A673 (cell line): Measurements from ENCODE around the gene CACNG5. TPM values are rescaled to one million over a fixed set of nuclear protein-coding genes. Genes with fewer than 3 reads are reported as not detected.

ENCODE experiments used
- BruUV-seq: library from RNA; stranded (reverse); fragments of 400-500 nt; replicated peaks from 2 replicates; lab custom pipeline; 2021; lab: Mats Ljungman, UMichigan
- CTCF ChIA-PET: fragments of 300-600 bp; sonication (Branson Sonifier 250); formaldehyde crosslinking; loops from one replicate; lab custom pipeline; 2022; ENCODE audit warnings: antibody characterized with exemption; lab: Charles Lee
- POLR2A ChIA-PET: fragments of 300-600 bp; sonication (Branson Sonifier 250); formaldehyde crosslinking; loops from one replicate; lab custom pipeline; 2022; ENCODE audit warnings: antibody characterized with exemption; ENCODE audit not compliant: low non-redundant PET; lab: Charles Lee
- DNase-seq: peaks from one replicate; pipeline ENCODE4 v3.0.0-alpha.2; 2015; ENCODE audit warnings: low spot score
- H3K27ac ChIP-seq: fragments of 200-600 bp; sonication (generic); 2 replicates; pipeline ENCODE4 v1.5.1; 2016; ENCODE audit warnings: mixed run types, low read depth, mild to moderate bottlenecking, mixed read lengths, antibody characterized with exemption, low read length; ENCODE audit not compliant: poor library complexity, severe bottlenecking
- H3K27me3 ChIP-seq: fragments of 200-600 bp; sonication (generic); replicated peaks from 2 replicates; pipeline ENCODE4 v1.6.1; 2017; ENCODE audit warnings: mixed run types, low read depth, mild to moderate bottlenecking, mixed read lengths, antibody characterized with exemption, low read length; ENCODE audit not compliant: insufficient read depth, poor library complexity
- H3K36me3 ChIP-seq: fragments of 200-600 bp; sonication (generic); 2 replicates; pipeline ENCODE4 v1.6.1; 2016; ENCODE audit warnings: mixed run types, mild to moderate bottlenecking, mixed read lengths, antibody characterized with exemption, low read length; ENCODE audit not compliant: insufficient read depth, poor library complexity, severe bottlenecking
- H3K4me1 ChIP-seq: fragments of 200-600 bp; sonication (generic); 2 replicates; pipeline ENCODE4 v1.6.1; 2017; ENCODE audit warnings: mixed run types, mild to moderate bottlenecking, mixed read lengths, antibody characterized with exemption, low read length; ENCODE audit not compliant: insufficient read depth, poor library complexity, severe bottlenecking
- H3K4me3 ChIP-seq: fragments of 200-600 bp; sonication (generic); 2 replicates; pipeline ENCODE4 v1.5.1; 2016; ENCODE audit warnings: low read depth, mixed run types, mild to moderate bottlenecking, mixed read lengths, low read length; ENCODE audit not compliant: poor library complexity, severe bottlenecking
- H3K9me3 ChIP-seq: fragments of 200-600 bp; sonication (generic); 2 replicates; pipeline ENCODE4 v1.6.1; 2016; ENCODE audit warnings: mixed run types, low read depth, mild to moderate bottlenecking, mixed read lengths, antibody characterized with exemption, low read length; ENCODE audit not compliant: poor library complexity, severe bottlenecking
- CTCF ChIP-seq: fragments of 300-800, 200-600 bp; sonication (generic); conservative IDR thresholded peaks from 2 replicates; pipeline ENCODE4 v1.5.1; 2017; ENCODE audit warnings: low read depth, mild to moderate bottlenecking, antibody characterized with exemption, low read length, moderate library complexity, mixed read lengths
- EZH2 ChIP-seq: fragments of 200-600 bp; sonication (generic); IDR thresholded peaks from 2 replicates; pipeline ENCODE4 v1.6.1; 2017; ENCODE audit warnings: borderline replicate concordance, low read depth, mild to moderate bottlenecking, mixed read lengths, antibody characterized with exemption, low read length; ENCODE audit not compliant: poor library complexity, severe bottlenecking
- intact Hi-C: fragments of 100-400 bp; cut with micrococcal nuclease; formaldehyde crosslinking; loops from one replicate; pipeline ENCODE4 v1.10.0; 2022; ENCODE audit not compliant: unreplicated experiment
- total RNA-seq: library from RNA; stranded (reverse); gene quantifications from 2 replicates; pipeline ENCODE4 v1.2.3, GENCODE V29; 2021

CACNG5 gene
- total RNA-seq, 1 experiment from 2014 or later: 0.88 TPM

- CTCF ChIA-PET: interaction anchor here (0.6 kb wide), 1 partner anchor 67 kb away, joined by 3 read pairs; no protein-coding TSS in a partner anchor
- no TSS peak for BruUV-seq
Observed at GRCh38 chr17:66793814-66794213, 41.1 kb upstream of the CACNG5 start.

GRCh38 chr17:66795486-66795885 is 39.4 kb upstream of the CACNG5 start:
- no peak overlapping the region for H3K4me3 ChIP-seq
- no peaks in the 10 kb centered on the region for H3K27me3 ChIP-seq
- BruUV-seq: no TSS peak
- CTCF ChIA-PET: no interaction called here
- no peak overlapping the region for H3K27ac ChIP-seq
- TF ChIP-seq EZH2 (no peak), CTCF (no peak)
- POLR2A ChIA-PET: no interaction called here
- intact Hi-C loops: no loop called here
- H3K4me1 ChIP-seq: peaks cover 4% of the 10 kb centered on the region
- H3K36me3 ChIP-seq: no peaks in the 10 kb centered on the region
- H3K9me3 ChIP-seq: no peaks in the 10 kb centered on the region
- no peak for DNase-seq

More at GRCh38 chr17:66793814-66794213, 41.1 kb upstream of the CACNG5 start:
- DNase-seq: no peak
- no peaks in the 10 kb centered on the region for H3K27me3 ChIP-seq
- H3K4me3 ChIP-seq: no peak overlapping the region
- no peaks in the 10 kb centered on the region for H3K36me3 ChIP-seq
- H3K9me3 ChIP-seq: no peaks in the 10 kb centered on the region
- no peak for TF ChIP-seq EZH2
- no peak for TF ChIP-seq CTCF
- H3K4me1 ChIP-seq: peaks cover 4% of the 10 kb centered on the region
- intact Hi-C loops: no loop called here
- POLR2A ChIA-PET: no interaction called here
- no peak overlapping the region for H3K27ac ChIP-seq

- no TSS peak for BruUV-seq
- POLR2A ChIA-PET: no interaction called here
- H3K27ac ChIP-seq: no peak overlapping the region
Observed at GRCh38 chr17:66799849-66800537, 34.9 kb upstream of the CACNG5 start.

More at GRCh38 chr17:66799849-66800537, 34.9 kb upstream of the CACNG5 start:
- TF ChIP-seq CTCF: no peak
- TF ChIP-seq EZH2: no peak
- Histone ChIP-seq H3K36me3 (no peaks in the 10 kb centered on the region), H3K4me1 (no peaks in the 10 kb centered on the region), H3K27me3 (no peaks in the 10 kb centered on the region), H3K9me3 (no peaks in the 10 kb centered on the region), H3K4me3 (no peak overlapping the region)
- CTCF ChIA-PET: no interaction called here
- DNase-seq: no peak
- intact Hi-C loops: no loop called here
